Ectodermal cell (in vitro differentiated cells): ENCODE measurements around the gene NGFR. TPM values are rescaled to one million over a fixed set of nuclear protein-coding genes. Genes with fewer than 3 reads are reported as not detected.

Experiments used
- H3K27ac ChIP-seq: 2 replicates; pipeline ENCODE4 v1.7.0; 2013; ENCODE audit warnings: mild to moderate bottlenecking, low read depth, low read length; ENCODE audit not compliant: insufficient read depth, poor library complexity, severe bottlenecking
- H3K27me3 ChIP-seq: 2 replicates; pipeline ENCODE4 v1.7.0; 2013; ENCODE audit warnings: mild to moderate bottlenecking, low read length; ENCODE audit not compliant: insufficient read depth, control insufficient read depth, poor library complexity, severe bottlenecking
- H3K36me3 ChIP-seq: one replicate; pipeline ENCODE4 v1.7.0; 2013; ENCODE audit warnings: low read length; ENCODE audit not compliant: control insufficient read depth, insufficient read depth
- H3K4me1 ChIP-seq: one replicate; pipeline ENCODE4 v1.7.0; 2013; ENCODE audit warnings: low read length; ENCODE audit not compliant: control insufficient read depth, insufficient read depth
- H3K4me3 ChIP-seq: 2 replicates; pipeline ENCODE4 v1.7.0; 2013; ENCODE audit warnings: low read depth, low read length, control low read depth; ENCODE audit not compliant: insufficient read depth
- H3K9me3 ChIP-seq: 2 replicates; pipeline ENCODE4 v1.7.0; 2013; ENCODE audit warnings: mild to moderate bottlenecking, low read length, moderate library complexity; ENCODE audit not compliant: control insufficient read depth
- WGBS, 2 experiments: methylation state at CpG; one replicate each; pipeline ENCODE4 v1.1.7; 2013; ENCODE audit warnings: missing lambda C conversion rate in 2 of 2; 5-methylcytosine and 5-hydroxymethylcytosine counted together
- polyA plus RNA-seq, 4 experiments: library from polyadenylated mRNA; stranded (reverse); fragments of 50-300 nt; gene quantifications; one replicate each; pipeline ENCODE4 v1.2.3, GENCODE V29; 2013

The NGFR gene, protein sequence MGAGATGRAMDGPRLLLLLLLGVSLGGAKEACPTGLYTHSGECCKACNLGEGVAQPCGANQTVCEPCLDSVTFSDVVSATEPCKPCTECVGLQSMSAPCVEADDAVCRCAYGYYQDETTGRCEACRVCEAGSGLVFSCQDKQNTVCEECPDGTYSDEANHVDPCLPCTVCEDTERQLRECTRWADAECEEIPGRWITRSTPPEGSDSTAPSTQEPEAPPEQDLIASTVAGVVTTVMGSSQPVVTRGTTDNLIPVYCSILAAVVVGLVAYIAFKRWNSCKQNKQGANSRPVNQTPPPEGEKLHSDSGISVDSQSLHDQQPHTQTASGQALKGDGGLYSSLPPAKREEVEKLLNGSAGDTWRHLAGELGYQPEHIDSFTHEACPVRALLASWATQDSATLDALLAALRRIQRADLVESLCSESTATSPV
- polyA plus RNA-seq (2013, experiment 1 of 4): 33.1 TPM
- 38.7 TPM for polyA plus RNA-seq (2013, experiment 2 of 4)
- polyA plus RNA-seq (2013, experiment 3 of 4): 33.9 TPM
- polyA plus RNA-seq (2013, experiment 4 of 4): 37.2 TPM

DNA sequence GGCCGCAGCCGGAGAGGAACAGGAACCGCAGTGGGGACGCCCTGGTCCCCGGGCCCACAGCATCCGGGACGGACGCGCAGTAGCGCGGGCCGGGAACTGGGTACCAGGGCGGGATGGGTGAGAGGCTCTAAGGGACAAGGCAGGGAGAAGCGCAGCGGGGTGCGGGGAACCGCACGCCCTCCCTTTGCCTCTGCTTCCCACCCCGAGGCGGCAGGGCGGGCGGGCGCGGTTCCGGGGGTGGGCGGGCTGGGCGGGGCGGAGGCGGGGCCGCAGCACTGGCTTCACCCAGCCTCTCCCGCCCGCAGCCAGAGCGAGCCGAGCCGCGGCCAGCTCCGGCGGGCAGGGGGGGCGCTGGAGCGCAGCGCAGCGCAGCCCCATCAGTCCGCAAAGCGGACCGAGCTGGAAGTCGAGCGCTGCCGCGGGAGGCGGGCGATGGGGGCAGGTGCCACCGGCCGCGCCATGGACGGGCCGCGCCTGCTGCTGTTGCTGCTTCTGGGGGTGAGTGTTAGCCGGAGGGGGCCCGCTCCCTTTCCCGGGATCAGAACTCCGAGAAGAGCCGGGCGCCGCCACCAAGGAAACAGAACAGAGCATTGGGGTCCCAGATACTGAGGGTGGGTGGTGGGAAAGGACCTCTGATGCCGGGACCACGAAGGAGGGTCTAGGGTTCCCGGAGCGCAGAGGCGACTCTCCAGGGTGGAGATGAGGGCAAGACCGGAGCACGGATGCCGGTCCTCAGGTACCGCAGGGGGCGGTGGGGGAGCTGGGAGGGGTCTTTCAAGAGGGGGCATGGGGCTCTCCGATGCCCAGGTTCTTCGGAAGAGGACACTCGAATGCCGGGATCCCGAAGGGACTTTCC, at the start of gene NGFR:
Gene NGFR (plus strand): TSS at position 308 of the 856 bp plus-strand sequence. CDS start 125 bp downstream, at position 433.
- no peak within 1 kb of the TSS for H3K27ac ChIP-seq
- H3K36me3 ChIP-seq: no peaks in the 10 kb centered on the region
- H3K27me3 ChIP-seq: peaks cover 56% of the 10 kb centered on the region
- H3K9me3 ChIP-seq: no peaks in the 10 kb centered on the region
- peak within 1 kb of the TSS; percentile 61 for H3K4me3 ChIP-seq
- 1% methylated on average over 79 of the region's 79 CpGs for WGBS, 2 experiments
- H3K4me1 ChIP-seq: no peaks in the 10 kb centered on the region

DNA sequence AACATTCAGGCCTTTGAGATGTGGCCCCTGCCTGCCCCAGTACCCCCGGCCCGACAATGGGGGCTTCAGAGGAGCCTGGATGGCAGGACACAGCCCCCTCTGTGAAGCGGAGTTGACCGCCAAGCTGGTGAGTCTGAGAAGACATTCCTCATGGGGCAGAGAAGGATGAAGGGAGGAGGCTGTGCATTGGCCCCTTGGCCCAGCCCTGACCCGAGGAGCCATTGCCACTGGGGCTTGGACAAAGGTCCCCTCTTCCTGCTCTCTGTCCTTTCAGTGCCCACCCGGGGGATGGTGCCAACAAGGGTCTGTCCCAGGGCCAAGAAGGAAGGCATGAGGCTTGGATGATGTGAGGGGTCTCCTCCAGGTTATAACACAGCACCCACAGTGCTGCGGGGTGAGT, 49.5 kb upstream of the NGFR start:
- no peaks in the 10 kb centered on the region for H3K36me3 ChIP-seq
- H3K9me3 ChIP-seq: no peaks in the 10 kb centered on the region
- H3K4me3 ChIP-seq: no peak overlapping the region
- no peaks in the 10 kb centered on the region for H3K27me3 ChIP-seq
- no peaks in the 10 kb centered on the region for H3K4me1 ChIP-seq
- no peak overlapping the region for H3K27ac ChIP-seq
- 95 to 98% methylated on average over 7 of the region's 7 CpGs for WGBS, 2 experiments

DNA sequence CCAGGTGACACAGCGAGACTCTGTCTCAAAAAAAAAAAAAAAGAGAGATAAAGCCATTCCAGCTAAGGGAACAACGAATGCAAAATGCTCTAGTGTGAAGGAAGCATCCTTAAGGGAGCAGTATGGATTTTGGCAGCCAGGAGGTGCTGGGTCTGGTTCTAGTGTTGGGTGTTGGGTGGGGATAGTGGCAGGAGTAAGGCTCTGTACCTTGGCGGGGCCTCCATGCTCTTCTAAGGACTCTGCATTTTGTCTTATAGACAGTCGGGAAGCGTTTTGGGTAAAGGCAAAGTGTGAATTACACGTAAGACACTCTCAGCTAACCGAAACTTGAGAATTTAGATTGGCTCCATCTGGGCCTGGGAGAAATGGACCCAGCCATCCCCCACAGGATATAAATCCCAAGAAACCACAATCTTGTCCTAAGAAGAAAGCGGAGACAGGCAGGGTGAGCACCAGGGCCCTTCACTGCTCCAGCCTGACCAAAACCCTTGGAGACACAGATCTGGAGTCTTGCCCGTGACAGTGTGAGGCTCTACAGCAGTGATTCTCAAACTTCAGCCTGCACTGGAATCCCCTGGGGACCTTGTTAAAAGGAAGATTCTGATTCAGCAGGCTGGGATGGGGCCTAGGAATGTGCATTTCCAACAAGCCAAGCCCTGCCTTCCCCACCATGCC, 47.3 kb upstream of the NGFR start:
- no peaks in the 10 kb centered on the region for H3K27me3 ChIP-seq
- H3K27ac ChIP-seq: no peak overlapping the region
- WGBS, 2 experiments: 91 to 94% methylated on average over 9 of the region's 9 CpGs
- no peak overlapping the region for H3K4me3 ChIP-seq
- no peaks in the 10 kb centered on the region for H3K36me3 ChIP-seq
- H3K9me3 ChIP-seq: no peaks in the 10 kb centered on the region
- H3K4me1 ChIP-seq: peaks cover 3% of the 10 kb centered on the region

DNA sequence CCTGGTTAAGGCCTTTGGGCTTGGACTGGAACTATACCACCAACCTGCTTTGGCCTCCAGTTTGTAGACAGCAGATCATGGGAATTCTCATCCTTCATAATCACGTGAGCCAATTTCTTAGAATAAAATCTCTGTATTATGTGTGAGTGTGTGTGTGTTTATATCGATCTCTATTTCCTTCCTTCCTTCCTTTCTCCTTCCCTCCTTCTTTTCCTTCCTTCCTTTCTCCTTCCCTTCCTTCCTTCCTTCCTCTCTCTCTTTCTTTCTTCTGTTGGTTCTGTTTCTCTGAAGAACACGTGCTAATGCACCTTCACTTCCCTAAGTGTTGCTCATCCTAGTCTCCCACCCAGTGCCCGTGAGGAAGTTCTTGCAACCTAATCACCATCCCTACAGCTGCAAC, 44.9 kb upstream of the NGFR start:
- H3K36me3 ChIP-seq: no peaks in the 10 kb centered on the region
- H3K9me3 ChIP-seq: no peaks in the 10 kb centered on the region
- no peak overlapping the region for H3K27ac ChIP-seq
- peaks cover 14% of the 10 kb centered on the region for H3K4me1 ChIP-seq
- no peak overlapping the region for H3K4me3 ChIP-seq
- no peaks in the 10 kb centered on the region for H3K27me3 ChIP-seq
- WGBS, 2 experiments: 99% methylated on average over 2 to 3 of the region's 4 CpGs

DNA sequence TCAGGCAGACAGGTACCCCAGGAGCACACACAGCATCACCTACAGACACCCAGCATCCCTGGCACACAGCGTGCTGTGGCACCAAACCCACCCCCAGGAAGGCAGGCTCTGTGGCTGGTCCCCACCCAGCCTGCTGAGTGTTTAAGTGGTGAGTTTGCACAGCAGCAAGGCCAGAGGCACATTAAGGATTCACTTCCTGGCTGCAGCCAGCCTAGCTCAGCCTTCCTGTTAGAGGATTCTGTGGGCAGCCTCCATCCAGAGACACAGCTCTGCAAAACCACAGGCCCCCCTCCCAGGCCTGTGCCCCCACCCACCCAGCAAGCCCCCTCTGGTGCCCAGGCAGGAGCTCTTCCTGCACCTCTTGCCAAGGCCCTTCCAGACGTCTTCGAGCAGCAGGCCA, 44.4 kb upstream of the NGFR start:
- H3K36me3 ChIP-seq: no peaks in the 10 kb centered on the region
- no peaks in the 10 kb centered on the region for H3K27me3 ChIP-seq
- WGBS, 2 experiments: 84 to 92% methylated on average over 3 of the region's 3 CpGs
- no peak overlapping the region for H3K4me3 ChIP-seq
- H3K27ac ChIP-seq: no peak overlapping the region
- peaks cover 20% of the 10 kb centered on the region for H3K4me1 ChIP-seq
- H3K9me3 ChIP-seq: no peaks in the 10 kb centered on the region

DNA sequence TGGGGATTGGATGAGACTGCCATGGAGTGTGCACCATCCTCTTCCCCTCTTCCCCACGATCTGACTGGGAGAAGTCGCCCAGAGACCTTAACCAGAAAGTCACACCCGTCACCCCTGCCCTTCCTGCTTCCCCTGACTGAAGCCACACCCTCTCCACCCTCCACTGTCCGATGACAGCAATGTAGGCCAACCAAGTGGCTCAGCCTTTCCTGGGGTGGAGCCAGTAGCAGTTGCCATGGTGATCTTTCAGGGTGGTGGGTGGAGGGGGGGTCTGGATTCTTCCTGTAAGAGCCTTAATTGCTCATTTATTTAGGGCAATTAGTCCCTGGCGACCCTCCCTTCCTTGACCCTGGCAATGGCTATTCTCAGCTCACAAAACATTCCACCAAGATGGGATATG, 42.9 kb upstream of the NGFR start:
- Histone ChIP-seq H3K27me3 (no peaks in the 10 kb centered on the region), H3K4me3 (no peak overlapping the region), H3K27ac (no peak overlapping the region), H3K36me3 (no peaks in the 10 kb centered on the region), H3K9me3 (no peaks in the 10 kb centered on the region), H3K4me1 (peaks cover 20% of the 10 kb centered on the region)
- WGBS, 2 experiments: 87 to 91% methylated on average over 4 to 5 of the region's 5 CpGs

DNA sequence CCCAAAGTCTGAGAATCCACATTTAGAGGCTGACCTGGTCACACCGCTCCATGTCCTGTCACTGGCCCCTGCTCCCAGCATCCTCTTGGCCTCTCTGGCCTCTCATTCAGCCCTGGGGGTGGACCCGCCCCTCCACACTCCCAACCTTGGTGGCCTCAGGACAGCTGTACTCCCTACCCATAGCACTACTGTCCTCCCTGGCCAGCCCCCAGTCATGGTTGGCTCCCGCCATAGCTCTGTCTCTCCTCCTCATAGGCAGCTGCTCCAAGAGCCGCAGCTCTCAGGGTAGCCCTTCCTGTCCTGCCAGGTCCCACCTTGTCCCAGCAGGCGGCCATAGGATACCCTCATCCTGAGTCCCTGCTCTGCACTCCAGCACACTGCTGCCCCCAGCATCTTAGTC, 42.4 kb upstream of the NGFR start:
- Histone ChIP-seq H3K27ac (no peak overlapping the region), H3K4me1 (peaks cover 20% of the 10 kb centered on the region), H3K9me3 (no peaks in the 10 kb centered on the region), H3K36me3 (no peaks in the 10 kb centered on the region), H3K4me3 (no peak overlapping the region), H3K27me3 (no peaks in the 10 kb centered on the region)
- WGBS, 2 experiments: 90 to 91% methylated on average over 5 of the region's 5 CpGs

DNA sequence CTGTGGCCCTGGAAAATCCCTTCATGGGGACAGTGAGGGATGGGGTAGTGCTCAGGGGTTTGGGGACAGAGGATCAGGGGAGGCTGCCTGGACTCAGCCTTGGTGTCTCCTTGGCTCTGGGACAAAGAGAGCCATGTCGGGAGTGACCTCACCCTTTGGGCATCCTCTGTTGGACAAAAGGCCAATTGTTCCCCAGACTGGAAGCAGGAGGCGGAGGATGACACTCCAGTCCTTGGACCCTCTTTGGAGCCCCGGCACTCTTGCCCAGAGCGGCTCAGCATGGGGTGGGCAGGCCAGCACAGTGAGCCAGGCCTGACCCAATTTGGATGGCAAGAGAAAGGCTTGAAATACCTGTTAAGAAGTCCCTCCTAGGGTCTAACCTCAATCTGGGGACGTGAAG, 41.0 kb upstream of the NGFR start:
- H3K36me3 ChIP-seq: no peaks in the 10 kb centered on the region
- no peaks in the 10 kb centered on the region for H3K9me3 ChIP-seq
- H3K27ac ChIP-seq: peak overlapping the region; percentile 46
- H3K27me3 ChIP-seq: no peaks in the 10 kb centered on the region
- peaks cover 20% of the 10 kb centered on the region for H3K4me1 ChIP-seq
- no peak overlapping the region for H3K4me3 ChIP-seq
- 58 to 68% methylated on average over 5 of the region's 5 CpGs for WGBS, 2 experiments

DNA sequence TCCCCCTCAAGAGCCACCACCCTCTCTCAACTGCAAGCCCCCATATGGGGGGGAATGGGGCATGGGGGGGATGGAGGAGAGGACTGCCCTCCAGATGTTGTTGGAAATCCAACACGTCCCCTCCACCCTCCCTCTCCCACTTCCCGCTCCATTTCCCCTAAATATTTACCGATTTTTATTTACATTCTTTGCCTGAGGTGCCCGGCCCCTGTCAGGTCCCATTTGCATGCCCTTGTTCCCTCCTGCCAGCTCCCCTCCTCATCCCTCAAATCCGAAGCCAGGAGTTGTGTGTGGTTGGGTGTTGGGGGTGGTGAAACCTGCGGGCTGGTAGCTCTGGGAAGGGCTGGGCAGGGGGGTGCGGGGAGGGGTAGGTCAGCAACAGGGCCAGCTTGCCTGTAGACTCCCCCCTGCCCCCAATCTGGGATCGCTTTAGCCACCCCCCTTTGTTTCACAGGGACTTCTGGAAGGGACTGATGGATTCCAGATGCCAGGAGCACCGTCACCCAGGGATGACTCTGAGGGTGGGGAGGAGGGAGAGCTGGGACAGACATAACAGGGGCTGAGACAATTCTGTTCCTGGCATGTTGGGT, 39.7 kb upstream of the NGFR start:
- no peak overlapping the region for H3K4me3 ChIP-seq
- H3K4me1 ChIP-seq: peaks cover 25% of the 10 kb centered on the region
- no peak overlapping the region for H3K27ac ChIP-seq
- no peaks in the 10 kb centered on the region for H3K36me3 ChIP-seq
- H3K9me3 ChIP-seq: no peaks in the 10 kb centered on the region
- WGBS, 2 experiments: 56 to 62% methylated on average over 9 of the region's 9 CpGs
- H3K27me3 ChIP-seq: no peaks in the 10 kb centered on the region
